DMS53 treated with DMSO at 0.1 percent for 48 hours (cell line): ENCODE measurements around the gene CERS5.
"Not testable (repeated sequence)": the region's sequence is repeated elsewhere in the genome, so short reads cannot be mapped to it uniquely, and the experiment has no call there.

Experiments
- DNase-seq: peaks from one replicate; lab custom pipeline; 2025; ENCODE audit not compliant: unreplicated experiment; lab: John Stamatoyannopoulos, UW

The CERS5 gene

GRCh38 chr12:50187084-50187900 is 20.1 kb upstream of the CERS5 start:
- no peak for DNase-seq

GRCh38 chr12:50186681-50187080 is 19.5 kb upstream of the CERS5 start:
- DNase-seq = no peak

GRCh38 chr12:50185970-50186663 is 18.9 kb upstream of the CERS5 start:
- no peak for DNase-seq

GRCh38 chr12:50185301-50185895 is 18.2 kb upstream of the CERS5 start:
- no peak for DNase-seq

GRCh38 chr12:50184261-50184660 is 17.1 kb upstream of the CERS5 start:
- no peak for DNase-seq

GRCh38 chr12:50182461-50182860 is 15.3 kb upstream of the CERS5 start:
- no peak for DNase-seq

- no peak for DNase-seq
These were observed 14.5 kb upstream of the CERS5 start for GRCh38 chr12:50181691-50182090.

GRCh38 chr12:50175716-50176026 is 8.5 kb upstream of the CERS5 start:
- DNase-seq = no peak

- DNase-seq = peak; percentile 56
These were observed 8.0 kb upstream of the CERS5 start for GRCh38 chr12:50174971-50175715.

GRCh38 chr12:50166799-50167048 is 445 bp downstream of the CERS5 start:
- DNase-seq = no peak

- no peak for DNase-seq
These were observed 2.2 kb downstream of the CERS5 start for GRCh38 chr12:50164963-50165362.

GRCh38 chr12:50162230-50162629 is 4.9 kb downstream of the CERS5 start:
- DNase-seq = no peak

GRCh38 chr12:50160643-50161042 is 6.5 kb downstream of the CERS5 start:
- DNase-seq = no peak

GRCh38 chr12:50157259-50157658 is 9.9 kb downstream of the CERS5 start:
- no peak for DNase-seq

- no peak for DNase-seq
These were observed 10.5 kb downstream of the CERS5 start for GRCh38 chr12:50156641-50157040.

GRCh38 chr12:50154947-50155346 is 12.2 kb downstream of the CERS5 start:
- DNase-seq = not testable (repeated sequence)

- DNase-seq = no peak
These were observed 16.0 kb downstream of the CERS5 start for GRCh38 chr12:50151047-50151687.

GRCh38 chr12:50149311-50149710 is 17.9 kb downstream of the CERS5 start:
- no peak for DNase-seq

- DNase-seq = not testable (repeated sequence)
These were observed 19.2 kb downstream of the CERS5 start for GRCh38 chr12:50148011-50148410.

- DNase-seq = no peak
These were observed 19.9 kb downstream of the CERS5 start for GRCh38 chr12:50147281-50147680.

- DNase-seq = no peak
These were observed 21.7 kb downstream of the CERS5 start for GRCh38 chr12:50145439-50145838.
